ENCODE data around the gene TMX4.
"Not testable (repeated sequence)": the region's sequence is repeated elsewhere in the genome, so short reads cannot be mapped to it uniquely, and the experiment has no call there.

TMX4 gene

GRCh38 chr20:8019246-8019997, at the start of gene TMX4:
TSS of gene TMX4 (minus strand) at chr20:8019761. CDS start at chr20:8019613, 148 bp downstream.
- DNase-seq: peak; percentile 73

GRCh38 chr20:8067082-8067481, 47.5 kb upstream of the TMX4 start:
- DNase-seq: no peak

- DNase-seq: no peak
These were observed 47.1 kb upstream of the TMX4 start for GRCh38 chr20:8066662-8067061.

GRCh38 chr20:8065691-8066090, 46.1 kb upstream of the TMX4 start:
- DNase-seq: no peak

GRCh38 chr20:8062756-8063155, 43.2 kb upstream of the TMX4 start:
- no peak for DNase-seq

GRCh38 chr20:8061861-8062518, 42.4 kb upstream of the TMX4 start:
- no peak for DNase-seq

GRCh38 chr20:8060977-8061376, 41.4 kb upstream of the TMX4 start:
- DNase-seq: no peak

GRCh38 chr20:8057871-8058270, 38.3 kb upstream of the TMX4 start:
- no peak for DNase-seq

GRCh38 chr20:8055096-8055495, 35.5 kb upstream of the TMX4 start:
- no peak for DNase-seq

- DNase-seq: no peak
These were observed 30.7 kb upstream of the TMX4 start for GRCh38 chr20:8050157-8050837.

- no peak for DNase-seq
These were observed 29.7 kb upstream of the TMX4 start for GRCh38 chr20:8049310-8049709.

- DNase-seq: no peak
These were observed 26.4 kb upstream of the TMX4 start for GRCh38 chr20:8045946-8046345.

GRCh38 chr20:8043687-8044282, 24.2 kb upstream of the TMX4 start:
- DNase-seq: no peak

GRCh38 chr20:8039042-8039441, 19.5 kb upstream of the TMX4 start:
- no peak for DNase-seq

GRCh38 chr20:8036771-8037170, 17.2 kb upstream of the TMX4 start:
- DNase-seq: no peak

GRCh38 chr20:8033151-8033841, 13.7 kb upstream of the TMX4 start:
- no peak for DNase-seq

GRCh38 chr20:8032499-8032898, 12.9 kb upstream of the TMX4 start:
- DNase-seq: no peak

GRCh38 chr20:8031539-8031938, 12.0 kb upstream of the TMX4 start:
- not testable (repeated sequence) for DNase-seq

GRCh38 chr20:8021541-8022269, 2.1 kb upstream of the TMX4 start:
- no peak for DNase-seq

- DNase-seq: no peak
These were observed 936 bp upstream of the TMX4 start for GRCh38 chr20:8020314-8021079.

- no peak for DNase-seq
These were observed 362 bp upstream of the TMX4 start for GRCh38 chr20:8019998-8020247.

- no peak for DNase-seq
These were observed 659 bp downstream of the TMX4 start for GRCh38 chr20:8018958-8019245.
